Measurements from ENCODE around the gene TSPAN9.

The TSPAN9 gene

DNA sequence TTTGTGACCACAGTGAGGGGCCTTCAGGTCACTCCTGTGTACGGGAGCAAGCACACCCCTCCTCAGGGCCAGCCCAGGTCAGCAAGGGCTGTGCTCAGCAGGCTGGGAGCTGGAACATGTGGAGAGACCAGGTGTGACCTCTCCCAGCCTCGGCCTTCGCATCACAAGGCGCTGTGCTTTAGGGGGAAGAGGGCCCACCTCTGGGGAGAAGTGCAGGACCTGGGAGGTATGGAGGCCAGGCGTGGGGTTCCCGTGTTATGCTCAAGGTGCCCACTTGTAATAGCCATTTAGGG lies 219.2 kb downstream of the TSPAN9 start:
- no peak for DNase-seq (ENCODE audit: low spot score)

DNA sequence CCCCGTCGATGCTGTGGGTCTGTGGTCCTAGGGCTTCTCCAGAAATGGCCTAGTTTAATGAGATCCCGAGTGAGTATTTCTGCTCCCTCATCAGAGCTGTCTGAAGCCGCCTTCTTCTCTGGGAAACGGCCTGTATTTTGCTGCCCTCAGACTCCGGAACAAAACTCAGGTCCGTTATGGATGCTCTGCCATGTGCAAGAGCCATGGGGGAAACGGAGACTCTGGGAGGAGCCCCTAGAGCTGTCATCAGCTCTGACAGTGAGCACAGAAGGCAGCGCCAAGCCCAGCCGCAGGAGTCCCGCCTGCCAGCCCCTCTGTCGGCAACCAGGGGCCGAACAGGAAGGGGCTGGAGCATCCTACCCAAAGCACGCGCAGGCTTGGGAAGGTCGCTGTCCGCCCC lies 221.4 kb downstream of the TSPAN9 start:
- DNase-seq (ENCODE audit: low spot score), result no peak

DNA sequence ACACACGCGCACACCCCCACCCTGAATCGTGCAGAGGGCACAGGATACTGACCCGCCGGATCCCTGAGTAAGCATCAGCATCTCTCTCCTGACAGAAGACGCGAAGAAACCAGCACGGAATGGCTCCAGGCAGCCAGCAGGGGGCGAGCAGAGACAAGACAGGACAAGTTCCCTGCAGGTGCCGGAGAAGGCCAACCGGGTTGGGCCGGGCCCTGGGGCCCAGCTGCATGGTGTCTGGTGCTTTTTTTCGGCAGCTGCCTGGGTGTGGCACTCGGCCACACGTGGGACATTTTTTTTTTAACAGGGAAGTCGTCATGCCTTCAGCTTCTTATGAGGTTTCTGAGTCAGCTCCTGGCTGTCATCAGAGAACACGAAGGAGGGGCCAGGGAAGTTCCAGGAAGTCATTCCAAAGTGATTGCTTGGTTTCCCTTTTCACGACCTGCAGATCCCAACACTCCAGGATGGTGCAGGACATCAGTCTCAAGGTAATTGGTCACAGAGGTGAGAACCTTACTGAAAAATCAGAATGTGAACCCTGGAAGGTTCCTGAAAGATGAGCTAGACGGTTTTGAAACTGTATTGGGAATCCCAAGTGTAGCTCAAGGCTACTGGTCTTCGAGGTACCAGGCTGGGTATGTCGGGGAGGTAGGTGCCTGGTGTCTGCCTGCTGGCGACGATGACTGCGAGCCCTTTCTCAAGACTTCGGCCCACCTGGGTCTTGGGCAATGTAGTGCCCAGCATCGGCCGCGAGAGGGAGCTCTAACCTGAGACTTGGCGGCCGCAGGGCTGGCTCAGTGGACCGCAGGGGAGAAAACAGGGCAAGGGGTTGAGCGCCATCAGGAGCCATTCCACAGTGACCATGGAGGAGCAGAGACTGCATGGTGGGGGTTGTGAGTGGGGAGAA lies 223.0 kb downstream of the TSPAN9 start:
- DNase-seq (ENCODE audit: low spot score), result peak; percentile 90

DNA sequence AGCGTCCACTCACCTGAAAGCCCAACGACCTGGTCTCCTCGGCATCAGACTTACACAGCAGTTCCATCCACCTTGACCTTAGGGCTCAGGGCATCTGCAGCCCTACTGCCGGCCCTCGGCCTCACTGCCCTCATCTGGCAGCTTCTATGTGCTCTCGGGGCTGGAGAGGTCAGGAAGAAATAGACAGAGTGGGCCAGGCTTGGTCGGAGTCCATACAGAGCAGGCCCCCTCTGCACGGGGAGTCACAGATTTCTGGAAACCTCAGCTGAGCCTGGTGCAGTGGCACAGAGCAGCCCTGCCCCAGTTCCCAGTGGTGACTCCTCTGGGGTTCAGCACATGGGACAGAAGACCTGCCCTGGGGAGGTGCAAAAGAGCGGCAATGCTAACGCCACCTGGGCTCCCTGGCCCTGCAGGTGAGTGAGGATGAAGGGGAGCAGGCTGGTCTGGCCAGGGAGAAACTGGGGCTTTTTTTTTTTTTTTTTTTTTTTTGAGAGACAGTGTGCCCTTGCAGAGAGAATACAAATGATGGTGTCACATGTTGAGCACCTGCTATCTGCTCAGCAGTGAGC lies 223.7 kb downstream of the TSPAN9 start:
- DNase-seq (ENCODE audit: low spot score), result no peak

DNA sequence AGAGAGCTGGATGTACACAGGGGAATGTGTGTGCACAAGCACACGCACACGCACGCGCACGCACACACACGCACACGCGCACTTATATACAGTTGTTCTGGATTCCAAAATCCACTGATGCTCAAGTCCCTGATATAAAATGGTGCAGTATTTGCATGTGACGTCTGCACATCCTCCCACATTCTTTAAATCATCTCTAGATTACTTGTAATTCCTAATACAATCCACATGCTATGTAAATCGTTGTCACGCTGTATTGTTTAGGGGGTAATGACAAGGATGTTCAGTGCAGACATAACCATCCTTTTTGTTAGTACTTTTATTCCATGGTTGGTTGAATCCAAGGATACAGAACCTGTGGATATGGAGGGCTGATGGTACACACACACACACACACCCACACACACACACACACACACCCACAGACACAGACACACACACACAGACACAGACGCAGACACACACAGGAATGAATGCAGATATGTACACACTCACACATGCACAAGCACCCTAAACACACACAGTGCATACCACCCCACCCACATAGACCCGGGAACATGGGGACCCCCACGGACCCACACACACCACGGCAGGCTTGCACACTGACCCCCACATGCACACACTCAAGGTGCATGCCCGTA lies 225.3 kb downstream of the TSPAN9 start:
- DNase-seq (ENCODE audit: low spot score), result no peak

DNA sequence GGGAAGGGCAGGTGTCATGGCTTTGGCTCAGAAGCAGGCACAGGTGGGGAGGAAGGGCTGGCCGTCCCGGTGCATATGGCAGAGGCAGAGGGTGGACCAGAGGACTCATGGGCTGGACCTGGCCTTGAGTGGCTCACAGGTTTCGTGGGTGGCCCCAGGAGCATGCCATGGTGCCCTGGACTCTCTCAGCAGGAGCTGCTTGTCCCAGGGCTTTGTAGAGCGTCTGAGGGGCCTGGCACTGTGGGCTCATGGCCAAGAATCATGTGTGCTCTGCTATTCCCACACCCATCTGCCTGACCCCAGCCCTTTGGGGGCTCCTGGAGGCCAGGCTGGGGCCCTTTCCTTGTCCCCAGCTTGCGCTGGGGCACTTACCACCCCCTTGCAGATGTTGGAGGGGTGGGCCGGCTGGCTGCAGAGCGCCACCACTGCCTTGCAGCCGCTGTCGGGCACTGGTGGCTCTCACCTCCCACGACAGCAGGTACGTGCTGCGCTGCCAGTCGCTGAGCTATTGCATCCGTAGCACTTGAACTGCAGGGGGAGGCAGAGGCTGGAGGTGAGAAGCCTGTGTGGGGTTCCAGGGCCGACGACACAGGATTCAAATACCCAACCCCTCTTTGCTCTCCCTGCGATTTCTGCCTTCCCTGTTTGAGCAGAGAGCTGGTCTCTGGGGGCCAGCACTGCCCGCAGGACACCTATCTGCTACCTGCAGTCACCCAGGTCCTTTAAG lies 226.4 kb downstream of the TSPAN9 start:
- no peak for DNase-seq (ENCODE audit: low spot score)

DNA sequence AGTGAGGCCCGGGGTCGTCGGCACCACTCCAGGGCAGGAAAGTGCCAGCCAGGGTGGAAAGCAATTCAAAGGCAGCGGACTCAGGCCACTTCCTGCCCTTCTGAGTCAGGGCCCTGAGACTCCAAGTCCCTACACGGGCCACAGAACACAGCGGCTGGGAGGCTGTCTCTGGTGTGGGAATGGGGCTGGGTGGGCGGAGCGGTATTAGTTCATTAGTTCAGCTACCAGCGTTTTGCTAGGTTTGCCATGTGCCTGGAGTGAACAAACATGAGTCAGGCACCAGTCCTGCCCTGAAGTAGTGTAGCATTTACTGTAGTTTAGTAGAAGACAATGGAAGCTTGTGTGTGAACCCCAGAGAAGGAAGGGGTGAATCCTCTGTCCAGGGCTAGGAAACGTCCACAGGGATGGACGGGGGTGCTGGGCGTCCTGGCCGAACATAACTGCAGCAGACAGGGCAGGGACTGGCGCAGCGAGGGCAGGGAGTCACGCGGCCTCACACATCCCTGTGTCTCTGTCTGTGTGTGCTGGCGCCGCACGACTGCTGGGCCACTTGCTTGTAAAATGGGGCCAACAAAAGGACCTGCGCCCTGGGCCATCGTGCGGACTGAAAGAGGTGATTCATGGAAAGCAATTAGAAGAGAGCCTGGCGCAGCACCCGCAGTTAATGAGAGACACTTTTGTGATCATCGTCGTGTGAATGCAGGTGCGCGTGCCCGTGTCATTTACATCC lies 227.4 kb downstream of the TSPAN9 start:
- peak; percentile 62 for DNase-seq (ENCODE audit: low spot score)

DNA sequence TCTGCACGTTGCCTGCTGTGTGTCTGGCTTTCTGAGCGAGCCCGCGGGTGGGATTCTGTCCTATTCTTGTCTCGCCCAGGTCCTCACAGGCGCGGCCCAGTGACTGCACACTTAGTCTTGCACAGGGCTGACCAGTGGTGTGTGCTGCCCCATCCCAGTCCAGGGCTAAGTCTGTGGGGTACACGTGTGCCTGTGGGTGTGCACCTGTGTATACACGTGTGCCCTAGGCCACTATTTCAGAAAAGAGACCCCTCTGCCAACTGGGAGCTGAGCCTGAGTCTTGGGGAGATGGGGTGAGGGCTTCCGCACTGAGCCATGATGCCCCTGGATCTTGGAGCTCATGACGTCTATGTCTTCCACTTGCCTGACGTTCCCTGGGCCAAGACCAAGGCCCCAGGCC lies 228.3 kb downstream of the TSPAN9 start:
- no peak for DNase-seq (ENCODE audit: low spot score)

DNA sequence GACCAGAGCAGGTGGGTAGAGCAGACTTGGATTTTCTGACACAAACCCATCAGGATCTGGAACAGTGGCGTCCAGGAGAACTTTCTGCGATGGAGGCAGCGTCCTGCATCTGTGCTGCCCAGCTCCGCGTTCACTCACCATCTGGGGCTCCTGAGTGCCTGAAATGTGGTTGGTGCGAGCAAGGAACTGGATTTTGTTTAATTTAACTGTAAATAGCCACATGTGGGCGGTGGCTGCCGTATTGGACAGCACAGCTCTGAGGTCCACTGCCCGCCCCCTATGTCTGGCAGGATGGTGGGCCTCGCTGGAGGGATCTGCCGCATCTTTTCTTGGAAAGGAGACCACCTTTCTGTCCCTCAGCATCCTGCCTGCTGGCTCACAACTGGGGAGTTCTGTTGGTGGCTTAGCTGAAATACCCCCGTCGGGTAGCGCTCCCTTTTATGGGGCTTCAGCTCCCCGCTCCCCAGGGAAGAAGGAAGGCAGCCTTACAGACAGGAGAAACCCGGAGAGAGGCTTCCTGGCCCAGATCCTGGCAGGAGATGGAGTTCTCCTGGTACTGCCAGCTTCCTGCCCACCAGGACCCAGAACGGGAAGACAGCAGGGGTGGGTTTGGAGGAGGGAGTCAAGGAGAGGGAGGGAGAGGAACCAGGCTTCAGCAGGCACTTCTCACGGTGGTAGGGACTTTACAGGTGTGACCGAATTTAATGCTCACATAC lies 228.9 kb downstream of the TSPAN9 start:
- no peak for DNase-seq (ENCODE audit: low spot score)

DNA sequence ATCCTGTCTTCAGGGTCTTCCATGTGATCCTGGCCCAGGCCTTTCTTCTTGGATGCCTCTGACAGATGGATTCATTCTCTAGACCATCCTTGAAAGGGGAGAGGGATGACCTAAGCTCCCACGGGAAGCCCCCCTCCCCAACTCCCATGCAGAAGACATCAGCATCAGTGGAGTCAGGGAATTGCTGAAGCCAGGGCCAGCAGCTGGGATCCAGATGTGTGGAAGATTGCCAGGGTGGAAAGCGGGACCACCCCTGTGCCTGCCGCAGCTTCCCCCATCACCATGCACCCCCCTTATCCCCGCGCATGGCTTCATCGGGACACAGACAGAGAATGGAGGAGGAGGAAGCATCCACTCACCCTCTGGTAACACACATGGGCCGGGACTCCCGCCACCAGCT lies 230.2 kb downstream of the TSPAN9 start:
- no peak for DNase-seq (ENCODE audit: low spot score)

DNA sequence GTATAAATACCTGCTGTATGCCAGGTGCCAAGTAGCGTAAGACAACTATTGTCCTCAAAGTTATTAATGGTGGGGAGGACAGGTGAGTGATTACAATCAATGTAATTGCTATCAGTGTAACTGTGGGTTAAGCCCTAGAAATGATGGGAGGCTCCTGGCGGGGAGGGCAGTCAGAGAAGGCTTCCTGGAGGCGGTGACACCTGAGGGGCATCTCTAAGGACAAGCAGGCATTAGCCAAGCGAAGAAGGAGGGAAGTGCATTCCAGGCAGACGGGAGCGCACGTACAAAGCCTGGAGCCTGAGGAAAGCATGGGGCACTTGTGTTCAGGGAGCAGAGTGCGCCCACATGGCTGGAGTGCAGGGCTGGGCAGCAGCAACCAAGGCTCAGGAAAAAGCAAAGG lies 230.9 kb downstream of the TSPAN9 start:
- DNase-seq (ENCODE audit: low spot score), result no peak

DNA sequence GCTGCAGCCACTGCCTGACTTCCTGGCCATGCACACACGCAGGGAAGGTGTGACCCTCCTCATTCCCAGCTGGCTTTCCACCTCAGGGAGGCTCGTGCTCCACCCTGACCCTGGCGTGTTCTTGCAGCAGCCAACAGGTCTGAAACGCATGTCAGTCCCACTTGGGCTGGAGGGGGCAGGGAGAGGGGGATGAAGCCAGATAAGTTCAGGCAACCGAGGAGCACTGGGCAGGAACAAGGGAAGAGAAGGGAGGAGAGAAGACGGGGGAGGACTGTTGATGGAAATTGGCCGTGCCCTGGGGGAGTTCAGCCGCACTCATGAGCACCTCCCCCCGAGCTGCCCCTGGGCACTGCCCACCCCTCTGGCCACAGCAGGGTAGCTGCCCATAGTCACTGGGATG lies 231.4 kb downstream of the TSPAN9 start:
- DNase-seq (ENCODE audit: low spot score), result no peak

DNA sequence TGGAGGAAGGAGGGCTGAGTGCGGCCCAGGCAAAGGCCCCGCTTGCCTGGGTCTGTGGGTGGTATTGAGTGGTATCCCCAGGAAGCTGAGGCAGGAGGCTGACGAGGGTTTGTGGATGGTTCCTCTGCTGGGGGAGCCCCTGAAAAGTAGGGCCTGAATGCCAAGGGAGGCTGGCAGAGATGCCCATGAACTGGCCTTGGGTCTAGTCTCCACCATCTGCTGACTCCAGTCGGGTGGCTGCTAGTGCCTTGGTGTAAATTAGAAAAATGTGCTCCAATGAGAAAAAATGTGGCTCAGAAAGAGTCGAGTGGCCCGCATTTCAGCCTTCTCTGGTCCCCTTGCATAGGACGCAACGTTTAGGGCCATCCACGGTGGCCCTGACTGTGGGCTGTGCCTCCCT lies 232.6 kb downstream of the TSPAN9 start:
- DNase-seq (ENCODE audit: low spot score), result no peak

DNA sequence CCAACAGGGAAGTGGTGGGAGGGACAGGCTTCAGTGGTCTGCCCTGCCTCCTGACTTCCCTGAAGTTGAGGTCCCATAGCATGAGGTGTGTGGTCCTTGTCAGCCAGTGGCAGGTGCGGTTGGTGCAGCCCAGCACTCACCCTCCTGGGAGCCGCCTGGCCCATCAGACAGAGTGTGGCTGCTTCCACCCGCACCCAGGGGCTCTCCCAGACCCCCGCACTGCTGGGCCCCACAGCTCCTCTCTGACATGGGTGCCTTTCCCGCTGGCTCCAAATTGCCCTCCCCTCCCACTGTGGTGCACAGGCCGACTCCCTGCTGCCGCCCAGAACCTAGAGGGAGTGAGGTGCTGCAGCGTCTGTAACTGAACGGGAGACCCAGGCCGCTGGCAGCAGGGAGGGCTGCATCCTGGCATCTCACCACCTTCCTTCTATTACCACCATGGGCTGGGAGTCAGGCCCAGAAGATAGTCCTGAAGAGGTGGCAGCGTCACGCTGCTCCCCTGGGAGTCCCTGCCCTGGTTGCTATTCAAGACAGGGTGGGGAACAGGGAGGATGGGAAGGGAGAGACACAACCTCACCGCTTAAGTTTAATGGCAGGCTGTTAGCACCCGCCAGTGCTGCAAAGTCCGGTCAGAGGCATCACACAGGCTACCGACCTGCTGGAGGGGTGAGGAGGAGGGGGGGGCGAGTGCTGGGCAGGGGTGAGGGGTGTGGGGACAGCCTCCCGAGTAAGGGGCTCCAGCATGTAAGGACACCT lies 233.3 kb downstream of the TSPAN9 start:
- no peak for DNase-seq (ENCODE audit: low spot score)

DNA sequence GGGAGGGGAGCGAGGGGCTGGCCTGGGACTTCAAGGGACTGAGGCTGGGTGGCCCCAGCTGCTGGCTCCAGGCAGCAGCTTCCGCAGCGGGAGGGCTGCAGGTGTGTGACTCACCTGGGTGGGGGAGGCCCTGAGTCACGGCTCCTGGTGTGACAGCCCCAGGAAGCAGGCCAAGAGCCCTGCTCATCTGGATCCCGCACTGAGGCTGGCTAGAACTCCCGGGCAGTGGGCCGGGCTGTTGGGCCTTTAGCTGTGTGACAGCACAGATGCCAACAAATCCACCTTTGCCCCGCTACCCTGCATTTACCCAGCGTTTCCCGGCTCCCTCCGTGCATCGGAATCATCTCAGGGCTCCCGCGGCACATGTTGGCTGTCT lies 233.8 kb downstream of the TSPAN9 start:
- DNase-seq (ENCODE audit: low spot score), result no peak

DNA sequence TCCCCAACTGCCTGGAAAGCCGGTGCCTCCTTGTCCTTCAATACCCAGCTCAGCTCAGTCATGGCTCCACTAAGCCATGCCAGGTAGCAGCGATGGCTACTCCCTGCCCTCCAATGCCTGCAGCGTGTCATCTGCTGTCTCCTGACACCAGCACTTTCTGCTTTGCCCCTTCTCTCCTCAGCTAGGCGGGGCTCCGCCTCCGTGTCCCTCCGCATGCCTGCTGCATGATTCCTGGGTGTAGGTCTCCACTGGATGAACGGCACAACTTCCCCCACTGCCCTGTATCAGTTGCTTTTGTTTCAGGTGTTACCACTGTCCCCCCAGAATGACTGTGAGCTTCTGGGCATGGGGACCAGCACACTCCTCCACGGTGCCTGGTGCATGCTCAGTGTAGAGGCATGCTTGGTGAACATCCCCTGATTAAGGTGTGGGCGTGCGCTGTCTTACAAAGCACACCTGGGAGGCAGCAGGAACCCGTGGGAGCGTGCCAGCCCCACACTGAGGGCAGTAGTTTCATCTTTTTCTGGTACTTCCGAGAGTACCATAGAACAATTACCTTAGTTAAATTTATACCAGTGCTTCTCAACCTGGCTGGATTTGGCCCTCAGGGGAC lies 234.4 kb downstream of the TSPAN9 start:
- no peak for DNase-seq (ENCODE audit: low spot score)

DNA sequence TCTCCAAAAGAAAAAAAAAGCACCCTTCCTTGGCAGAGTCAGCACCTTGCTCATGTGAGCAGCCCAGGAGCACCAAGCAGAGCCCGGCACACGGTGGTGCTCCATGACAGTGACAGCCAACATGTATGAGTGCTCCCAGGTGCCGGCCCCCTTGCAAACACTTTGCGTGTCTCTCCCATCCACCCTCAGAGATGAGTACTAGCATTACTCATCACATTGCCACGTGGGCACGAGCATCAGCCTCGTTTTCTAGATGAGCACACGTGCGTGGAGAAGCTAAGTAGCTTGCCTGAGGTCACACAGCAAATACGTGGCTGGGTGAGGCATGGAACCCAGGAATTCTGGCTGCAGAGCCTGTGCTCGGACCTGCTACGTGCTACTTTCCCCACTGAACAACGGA lies 235.9 kb downstream of the TSPAN9 start:
- DNase-seq (ENCODE audit: low spot score), result peak; percentile 56

DNA sequence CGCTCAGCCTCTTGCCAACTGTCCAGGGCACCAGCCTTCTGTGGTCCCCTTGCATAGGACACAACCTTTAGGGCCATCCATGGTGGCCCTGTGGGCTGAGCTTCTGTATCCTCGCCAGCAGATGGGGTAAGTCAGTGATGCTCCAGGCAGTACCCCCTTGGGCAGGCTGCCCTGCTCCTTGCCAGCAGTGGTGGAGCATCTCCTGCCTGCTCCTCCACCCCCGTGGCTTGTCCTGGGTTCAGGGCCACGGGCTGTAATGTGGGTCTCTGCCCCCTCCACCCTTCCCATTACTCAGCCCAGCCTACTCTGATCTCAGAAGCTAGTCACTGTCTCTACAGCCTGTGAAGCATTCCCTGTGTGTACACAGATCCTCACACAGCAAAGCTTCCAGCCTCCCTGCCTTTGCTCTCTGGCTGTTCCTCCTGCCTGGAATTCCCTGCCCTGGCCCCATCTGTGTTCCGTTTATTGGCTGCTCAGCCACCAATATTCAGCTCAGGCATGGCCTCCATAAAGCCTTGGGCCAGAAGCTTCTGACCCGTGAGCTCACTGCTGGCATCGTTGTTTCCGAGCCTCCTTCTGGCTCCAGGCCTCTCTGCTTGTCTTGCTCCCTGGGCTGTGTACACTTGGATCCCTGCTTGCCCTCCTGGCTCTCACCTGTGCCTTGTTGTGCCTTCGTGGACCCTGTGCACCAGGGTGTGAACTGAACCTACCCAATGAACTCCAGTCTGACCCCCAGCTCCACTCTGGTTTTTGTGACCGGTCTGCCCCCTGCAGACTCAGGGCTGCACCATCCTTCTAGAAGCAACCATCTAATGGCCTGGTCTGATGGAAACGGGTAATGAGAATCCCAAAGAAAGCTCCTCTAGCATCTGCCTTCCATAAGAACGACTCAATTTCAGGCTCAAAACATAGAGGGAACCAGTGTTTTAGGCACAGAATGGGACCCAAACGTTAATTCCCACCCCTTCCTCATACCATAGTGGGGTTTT lies 236.8 kb downstream of the TSPAN9 start:
- DNase-seq (ENCODE audit: low spot score), result peak; percentile 22

DNA sequence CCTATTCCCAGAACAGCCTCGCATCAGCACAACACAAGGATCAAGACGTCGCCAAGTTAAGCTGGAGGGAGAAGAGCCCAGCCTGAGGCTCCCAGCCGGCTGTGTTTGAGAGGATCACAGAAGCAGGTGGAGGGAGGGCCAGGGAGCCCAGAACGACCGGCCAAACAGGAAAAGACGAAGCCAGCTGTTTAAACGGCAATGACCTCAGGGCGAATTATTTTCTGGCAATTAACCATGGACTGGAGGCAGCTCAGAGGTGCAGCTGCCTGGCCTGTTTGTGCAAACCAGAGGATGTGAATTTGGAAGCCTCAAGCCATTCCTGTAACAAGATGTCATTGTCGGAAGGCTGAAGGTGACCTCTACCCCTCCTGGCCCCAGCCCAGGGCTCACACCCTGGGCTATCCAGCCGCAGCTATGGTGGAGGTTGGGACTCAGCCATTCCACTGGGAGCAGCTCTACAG lies 238.1 kb downstream of the TSPAN9 start:
- DNase-seq (ENCODE audit: low spot score), result peak; percentile 22

Measured in AG08395 (cell line).